Testis (tissue), 3 donors: ENCODE measurements around the gene PIK3C2B. TPM values are rescaled to one million over a fixed set of nuclear protein-coding genes. Genes with fewer than 3 reads are reported as not detected.

Experiments
- DNase-seq: peaks from one replicate; pipeline ENCODE4 v3.0.0-alpha.2; 2019
- H3K27ac ChIP-seq, 2 donors: fragments of 200-600 bp; sonication (generic); one replicate each; pipeline ENCODE4 v1.5.1; 2019
- H3K27me3 ChIP-seq: fragments of 200-600 bp; sonication (generic); one replicate; pipeline ENCODE4 v1.5.1; 2019
- H3K36me3 ChIP-seq: fragments of 200-600 bp; sonication (generic); one replicate; pipeline ENCODE4 v1.5.1; 2017; ENCODE audit warnings: low read depth; ENCODE audit errors: missing control alignments
- H3K4me1 ChIP-seq: fragments of 200-600 bp; sonication (generic); one replicate; pipeline ENCODE4 v1.5.1; 2019
- H3K4me3 ChIP-seq, 2 donors: fragments of 200-600 bp; sonication (generic); one replicate each; pipeline ENCODE4 v1.5.1; 2017 to 2019
- H3K9me3 ChIP-seq: fragments of 200-600 bp; sonication (generic); one replicate; pipeline ENCODE4 v1.5.1; 2017
- CTCF ChIP-seq, 3 experiments: fragments of 450-650 bp in 2 of 3; fragments of 200-600 bp in 1 of 3; sonication (generic) in 1 of 3; IDR thresholded peaks; one replicate each; pipeline ENCODE4 v1.5.1; 2016 to 2019; ENCODE audit warnings: antibody characterized with exemption in 3 of 3, mild to moderate bottlenecking in 2 of 3, moderate library complexity in 1 of 3
- POLR2A ChIP-seq: fragments of 450-650 bp; IDR thresholded peaks from one replicate; pipeline ENCODE4 v1.6.1; 2017; ENCODE audit warnings: antibody characterized with exemption, mild to moderate bottlenecking, moderate library complexity
- WGBS, 2 donors: methylation state at CpG; one replicate each; pipeline ENCODE4 v1.1.5; 2018; 5-methylcytosine and 5-hydroxymethylcytosine counted together
- intact Hi-C: fragments of 100-400 bp; cut with DNase I; formaldehyde crosslinking; loops from one replicate; pipeline ENCODE4 v1.15.1; 2023; ENCODE audit warnings: low total_unique reads
- polyA plus RNA-seq: library from polyadenylated mRNA; stranded (reverse); fragments of 350-450 nt; fragmentation: Illumina TruSeq; extraction: RNeasy Lipid Tissue Mini Kit (QIAGEN cat#74804); gene quantifications from one replicate; pipeline ENCODE4 v1.2.3, GENCODE V29; 2014; ENCODE audit warnings: low read depth, low replicate concordance; ENCODE audit not compliant: insufficient read depth
- total RNA-seq, 2 donors: library from RNA; depleted of rRNA; stranded (reverse); fragments of >200 nt; gene quantifications; one replicate each; pipeline ENCODE4 v1.2.3, GENCODE V29; 2016

Gene PIK3C2B
- total and polyA plus RNA-seq, 3 donors from 2014 or later: 7.6 to 20.1 (median 12.7) TPM

GRCh38 chr1:204514828-204515227, 20.2 kb upstream of the PIK3C2B start:
- Histone ChIP-seq H3K27ac (no peak overlapping the region), H3K27me3 (no peaks in the 10 kb centered on the region), H3K4me3 (no peak overlapping the region), H3K9me3 (no peaks in the 10 kb centered on the region), H3K36me3 (no peaks in the 10 kb centered on the region), H3K4me1 (no peaks in the 10 kb centered on the region)
- WGBS, 2 donors: 53 to 61% methylated on average over 2 of the region's 2 CpGs
- TF ChIP-seq POLR2A (no peak), CTCF (IDR thresholded peaks at IDR 0.05) (no peak)
- no peak for DNase-seq
- intact Hi-C loops: no loop called here

- Histone ChIP-seq H3K36me3 (no peaks in the 10 kb centered on the region), H3K4me3 (no peak overlapping the region), H3K9me3 (no peaks in the 10 kb centered on the region), H3K27me3 (no peaks in the 10 kb centered on the region), H3K4me1 (no peaks in the 10 kb centered on the region), H3K27ac (no peak overlapping the region)
- no peak for TF ChIP-seq CTCF (IDR thresholded peaks at IDR 0.05)
- no peak for TF ChIP-seq POLR2A
- WGBS, 2 donors: 74 to 79% methylated on average over 15 of the region's 15 CpGs
- intact Hi-C loops: no loop called here
- no peak for DNase-seq
These were observed 18.6 kb upstream of the PIK3C2B start for GRCh38 chr1:204513117-204513716.

GRCh38 chr1:204511366-204511765, 16.8 kb upstream of the PIK3C2B start:
- Histone ChIP-seq H3K4me3 (no peak overlapping the region), H3K27ac (no peak overlapping the region), H3K27me3 (no peaks in the 10 kb centered on the region), H3K9me3 (no peaks in the 10 kb centered on the region), H3K4me1 (no peaks in the 10 kb centered on the region), H3K36me3 (no peaks in the 10 kb centered on the region)
- TF ChIP-seq POLR2A: no peak
- no peak for TF ChIP-seq CTCF (IDR thresholded peaks at IDR 0.05)
- intact Hi-C loops: no loop called here
- no peak for DNase-seq

GRCh38 chr1:204509186-204509635, 14.6 kb upstream of the PIK3C2B start:
- H3K27me3 ChIP-seq: no peaks in the 10 kb centered on the region
- TF ChIP-seq POLR2A (no peak), CTCF (IDR thresholded peaks at IDR 0.05) (no peak)
- H3K36me3 ChIP-seq: no peaks in the 10 kb centered on the region
- intact Hi-C loops: no loop called here
- H3K27ac ChIP-seq: no peak overlapping the region
- H3K4me1 ChIP-seq: peaks cover 6% of the 10 kb centered on the region
- no peak for DNase-seq
- H3K9me3 ChIP-seq: no peaks in the 10 kb centered on the region
- 85 to 88% methylated on average over 9 of the region's 9 CpGs for WGBS, 2 donors
- H3K4me3 ChIP-seq: no peak overlapping the region
